Measurements from ENCODE around the gene MAML2.

Gene MAML2

DNA sequence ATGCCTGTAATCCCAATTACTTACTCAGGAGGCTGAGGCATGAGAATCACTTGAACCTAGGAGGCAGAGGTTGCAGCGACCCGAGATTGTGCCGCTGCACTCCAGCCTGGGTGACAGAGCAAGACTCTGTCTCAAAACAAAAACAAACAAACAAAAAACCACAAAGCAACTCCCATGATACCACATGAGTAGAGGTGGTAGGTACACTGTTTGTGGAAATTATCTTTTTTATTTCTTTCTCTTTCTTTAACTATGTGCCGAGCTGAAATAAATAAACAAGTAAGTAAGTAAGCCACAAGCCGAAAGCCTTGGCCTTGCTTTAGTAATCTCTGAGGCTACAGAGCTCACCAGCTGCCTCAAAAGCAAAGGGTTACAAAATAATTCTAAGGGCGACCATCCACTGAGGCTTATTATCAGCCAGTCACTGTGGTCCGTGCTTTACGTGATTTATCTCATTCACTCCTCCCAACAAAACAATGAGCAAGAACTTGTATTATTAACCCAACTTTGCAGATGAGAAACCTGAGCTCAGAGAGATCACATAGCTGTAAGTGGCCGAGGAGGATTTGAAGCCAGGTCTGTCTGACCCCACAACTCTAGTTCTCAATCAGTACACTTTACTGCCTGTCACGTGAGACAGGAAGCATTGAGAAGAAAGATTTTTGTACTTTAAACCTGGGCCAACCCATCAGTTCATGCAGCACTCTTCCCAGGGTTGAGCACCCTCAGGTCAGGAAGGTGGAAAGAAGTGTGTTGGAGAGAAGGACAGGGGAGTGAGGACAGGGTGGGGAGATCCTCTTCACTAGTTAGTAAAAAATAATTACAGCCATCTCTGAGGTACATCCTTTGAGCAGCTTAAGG lies 349.3 kb downstream of the MAML2 start:
- no peak for DNase-seq

DNA sequence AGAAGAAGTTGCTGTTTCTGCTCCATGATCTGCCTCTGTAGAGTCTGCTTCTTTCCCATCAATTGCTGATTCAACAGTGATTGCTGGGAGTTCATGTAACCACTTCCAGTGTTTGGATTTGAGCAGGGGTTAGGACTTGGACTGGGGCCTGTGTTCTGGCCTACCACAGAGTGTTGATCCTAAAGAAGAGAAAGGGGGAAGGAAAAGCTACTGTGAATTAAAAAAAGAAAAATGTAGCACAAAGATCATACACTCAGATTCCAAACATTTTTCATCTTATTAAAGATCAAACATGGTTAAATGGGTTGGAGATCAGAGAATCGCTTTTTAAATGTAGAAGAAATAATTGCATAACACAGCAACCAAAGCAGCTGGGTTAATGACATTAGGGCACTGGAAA lies 351.4 kb downstream of the MAML2 start:
- no peak for DNase-seq

- no peak for DNase-seq
Observed at GRCh38 chr11:95991101-95991500, 351.9 kb downstream of the MAML2 start.

GRCh38 chr11:95989780-95990179 lies 353.2 kb downstream of the MAML2 start:
- no peak for DNase-seq

DNA sequence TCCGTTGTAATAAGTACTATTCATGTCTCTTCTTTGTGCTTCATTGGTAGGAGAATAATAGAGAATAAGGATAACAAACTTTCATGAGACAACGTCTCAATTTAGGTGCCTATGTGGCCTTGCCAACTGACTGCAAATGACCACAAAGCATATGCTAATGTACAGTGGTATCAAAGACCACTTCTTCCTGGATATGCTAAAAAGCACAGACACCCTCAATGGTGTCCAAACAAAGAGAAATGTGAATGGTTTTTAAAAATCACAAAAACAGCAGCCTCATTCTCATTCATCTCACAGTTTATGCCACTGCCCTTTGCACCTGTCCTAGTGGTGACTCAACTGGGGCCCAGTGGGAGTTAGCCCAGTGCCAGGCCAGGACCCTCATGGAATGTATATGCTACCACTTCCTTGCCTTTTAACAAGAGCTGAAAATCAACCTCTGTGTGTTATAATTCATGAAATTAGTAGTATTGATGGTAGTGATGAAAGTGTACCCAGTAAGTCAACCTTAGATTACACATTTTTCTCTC lies 353.9 kb downstream of the MAML2 start:
- DNase-seq, result no peak

DNA sequence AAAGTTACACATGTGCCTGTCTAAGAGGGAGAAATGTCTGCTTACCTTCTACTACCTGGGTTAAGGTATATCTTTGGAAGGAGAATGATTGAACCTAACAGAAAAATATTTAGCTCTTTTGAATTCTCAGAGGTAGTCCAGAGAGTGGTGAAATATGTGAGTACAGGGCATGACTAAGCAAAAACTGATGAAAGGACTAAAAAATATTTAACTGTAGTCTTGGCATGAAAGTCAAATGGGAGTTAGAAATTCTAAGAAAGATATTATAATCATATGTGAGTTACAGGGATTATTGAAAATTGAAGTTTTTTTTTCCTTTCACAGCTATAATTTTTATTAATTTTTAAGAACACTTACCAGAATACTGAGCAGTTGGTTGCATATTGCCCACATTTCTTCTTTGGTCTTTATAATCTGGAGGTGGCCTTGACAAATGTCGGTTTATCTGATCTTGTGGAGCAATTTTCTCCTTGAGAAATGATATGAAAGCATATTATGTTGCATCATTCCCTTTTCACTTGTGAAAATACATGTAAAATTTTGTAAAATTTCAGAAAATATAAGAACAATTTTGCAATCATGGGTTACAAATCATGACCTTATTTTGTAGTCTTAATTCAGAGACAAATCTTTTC lies 357.7 kb downstream of the MAML2 start:
- DNase-seq, result no peak

- no peak for DNase-seq
Observed at GRCh38 chr11:95984072-95984471, 358.9 kb downstream of the MAML2 start.

DNA sequence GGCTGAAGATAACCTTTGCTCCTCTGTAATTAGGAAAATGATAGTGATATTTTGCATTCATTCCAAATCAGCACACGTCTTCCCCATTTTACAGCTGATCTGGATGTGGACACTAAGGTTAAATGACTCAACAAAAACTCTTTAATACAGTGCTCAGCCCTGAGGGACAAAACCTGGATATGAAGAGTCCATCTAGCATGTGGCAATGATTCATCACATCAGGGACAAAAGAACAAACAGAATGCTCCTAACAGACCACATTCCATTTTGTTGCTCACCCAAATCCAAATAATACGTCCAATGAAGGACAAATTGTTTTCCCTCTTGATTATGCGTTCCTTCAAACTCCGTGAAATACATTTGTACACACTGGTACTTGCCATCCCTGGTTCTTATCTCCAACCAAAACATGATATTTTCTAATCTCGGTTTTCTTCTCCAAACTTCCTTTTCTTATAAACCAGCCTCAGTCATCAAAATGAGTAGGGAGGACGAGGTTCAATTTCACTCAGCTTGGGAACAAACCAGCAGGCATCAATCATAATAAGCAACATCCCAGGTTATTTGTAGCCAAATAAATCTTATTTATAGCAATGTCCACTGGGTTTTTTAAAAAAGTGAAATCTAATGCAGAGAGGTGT lies 365.3 kb downstream of the MAML2 start:
- DNase-seq, result no peak

DNA sequence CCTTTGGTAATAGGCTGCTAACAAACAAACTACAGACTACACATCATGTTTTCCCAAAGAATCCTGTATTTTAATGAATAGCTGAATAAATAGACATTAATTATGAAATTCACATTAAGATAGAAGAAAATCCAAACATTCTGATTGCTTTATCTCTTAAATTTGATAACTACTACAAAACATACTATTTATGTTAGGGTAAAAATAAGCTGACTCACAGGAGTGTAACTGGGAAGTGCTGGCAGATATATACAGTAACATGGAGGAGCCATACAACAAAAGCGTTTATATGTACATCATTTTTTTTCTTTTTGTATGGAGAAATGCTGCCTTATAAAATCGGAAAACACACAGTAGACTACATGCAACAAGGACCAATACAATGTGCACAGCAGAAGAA lies 366.4 kb downstream of the MAML2 start:
- no peak for DNase-seq

DNA sequence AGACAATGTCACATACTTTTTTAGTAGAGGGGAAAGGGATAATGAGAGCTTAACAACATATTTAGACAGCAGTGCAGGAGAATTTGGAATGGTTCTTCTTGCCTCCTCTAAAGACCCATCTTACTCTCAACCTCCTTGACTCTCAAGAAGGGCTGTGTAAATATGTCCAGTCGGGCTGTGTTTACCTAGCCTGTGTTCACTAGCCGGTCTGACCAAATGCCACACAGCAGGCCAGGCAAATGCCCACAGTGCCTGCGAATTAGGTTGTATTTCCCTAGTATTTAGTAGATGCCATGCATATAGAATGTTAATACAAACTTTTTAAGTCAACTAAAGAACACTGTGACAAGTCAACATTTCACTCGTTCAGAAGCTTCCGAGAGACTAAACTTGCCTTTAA lies 367.7 kb downstream of the MAML2 start:
- DNase-seq, result no peak

- DNase-seq, result no peak
Observed at GRCh38 chr11:95972060-95972459, 370.9 kb downstream of the MAML2 start.

GRCh38 chr11:95968585-95968984 lies 374.4 kb downstream of the MAML2 start:
- no peak for DNase-seq

DNA sequence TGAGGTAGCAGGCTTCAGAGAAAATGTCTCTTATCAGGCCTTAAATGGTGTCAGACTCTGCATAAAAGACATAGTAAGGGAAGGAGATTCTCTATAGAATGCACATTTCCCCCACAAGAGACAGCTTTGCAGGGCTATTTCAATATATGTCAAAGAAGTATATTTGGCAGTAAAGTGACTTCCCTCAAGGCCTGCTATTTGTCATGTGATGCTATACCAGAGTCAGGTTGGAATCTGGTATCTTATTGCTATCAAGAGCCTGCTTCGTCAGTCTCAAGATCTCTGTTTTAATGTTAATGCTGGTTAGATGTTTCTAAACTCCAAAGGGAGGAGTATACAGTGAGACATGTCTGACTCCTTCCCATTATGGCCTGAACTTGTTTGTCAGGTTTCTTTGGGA lies 378.7 kb downstream of the MAML2 start:
- no peak for DNase-seq

DNA sequence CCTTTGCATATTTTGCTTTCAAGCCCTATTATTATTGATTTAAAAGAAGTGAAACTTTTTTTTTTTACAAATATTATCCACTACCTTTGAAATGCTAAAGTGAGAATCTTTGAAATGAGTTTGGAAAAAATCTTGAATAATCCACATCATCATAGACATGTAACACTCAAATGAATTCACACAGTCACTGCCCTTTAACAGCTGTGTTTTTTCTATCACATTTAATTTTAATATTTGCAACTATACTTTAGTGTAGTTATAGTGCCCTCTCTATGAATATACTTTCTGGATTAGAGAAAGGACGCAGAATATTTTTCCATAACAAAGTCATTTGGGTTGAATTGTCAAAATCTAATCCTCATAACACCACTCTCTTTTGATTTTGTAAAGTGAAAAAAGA lies 381.2 kb downstream of the MAML2 start:
- no peak for DNase-seq

DNA sequence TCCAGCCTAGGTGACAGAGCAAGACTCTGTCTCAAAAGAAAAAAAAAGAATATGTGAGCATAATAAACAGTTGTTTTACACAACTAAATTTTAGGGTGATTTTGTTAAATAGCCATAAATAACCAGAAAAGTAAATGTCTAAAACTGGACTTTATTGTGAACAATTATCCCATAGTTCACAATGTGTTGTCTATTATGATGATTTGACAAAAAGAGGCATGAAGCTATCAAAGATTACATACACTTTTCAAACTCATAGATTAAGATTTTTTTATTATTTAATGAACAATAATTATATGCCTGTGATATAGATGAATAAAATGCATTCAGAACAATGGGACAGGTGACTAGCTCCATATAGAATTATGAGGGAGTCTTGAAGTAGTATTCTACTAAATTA lies 392.1 kb downstream of the MAML2 start:
- no peak for DNase-seq

- DNase-seq, result no peak
Observed at GRCh38 chr11:95948637-95949036, 394.4 kb downstream of the MAML2 start.

DNA sequence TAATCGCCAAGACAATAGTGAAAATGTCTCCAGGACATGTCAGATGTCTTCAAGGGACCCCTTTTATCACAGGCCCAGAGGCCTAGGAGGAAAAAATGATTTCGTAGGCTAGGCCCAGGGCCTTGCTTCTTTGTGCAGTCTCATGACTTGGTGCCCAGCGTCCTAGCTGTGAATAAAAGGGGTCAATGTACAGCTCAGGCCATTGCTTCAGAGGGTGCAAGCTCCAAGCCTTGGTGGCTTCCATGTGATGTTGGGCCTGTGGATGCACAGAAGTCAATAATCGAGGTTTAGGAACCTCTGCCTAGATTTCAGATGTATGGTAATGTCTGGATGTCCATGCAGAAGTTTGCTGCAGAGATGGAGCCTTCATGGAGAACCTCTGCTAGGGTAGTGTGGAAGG lies 398.4 kb downstream of the MAML2 start:
- no peak for DNase-seq

- no peak for DNase-seq
Observed at GRCh38 chr11:95943546-95943945, 399.4 kb downstream of the MAML2 start.

- no peak for DNase-seq
Observed at GRCh38 chr11:95939091-95939490, 403.9 kb downstream of the MAML2 start.

DNA sequence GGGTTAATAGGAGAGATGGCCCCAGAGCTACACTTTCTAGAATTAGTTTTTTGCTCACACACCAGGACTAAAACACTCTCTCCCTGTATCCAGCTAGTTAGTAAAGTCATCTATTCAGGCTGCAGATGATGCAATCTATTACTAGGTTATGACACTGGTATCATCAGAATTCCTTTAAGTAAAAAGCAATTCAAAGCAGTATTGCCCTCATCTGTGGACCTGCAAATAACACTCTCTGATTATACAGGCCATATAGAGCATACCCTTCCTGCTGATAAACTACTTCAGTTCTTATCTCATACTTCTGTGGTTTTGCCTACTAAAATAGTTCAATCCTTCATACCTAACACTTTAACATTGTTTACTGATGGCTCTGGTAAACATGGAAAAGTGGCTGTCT lies 405.6 kb downstream of the MAML2 start:
- DNase-seq, result no peak

DNA sequence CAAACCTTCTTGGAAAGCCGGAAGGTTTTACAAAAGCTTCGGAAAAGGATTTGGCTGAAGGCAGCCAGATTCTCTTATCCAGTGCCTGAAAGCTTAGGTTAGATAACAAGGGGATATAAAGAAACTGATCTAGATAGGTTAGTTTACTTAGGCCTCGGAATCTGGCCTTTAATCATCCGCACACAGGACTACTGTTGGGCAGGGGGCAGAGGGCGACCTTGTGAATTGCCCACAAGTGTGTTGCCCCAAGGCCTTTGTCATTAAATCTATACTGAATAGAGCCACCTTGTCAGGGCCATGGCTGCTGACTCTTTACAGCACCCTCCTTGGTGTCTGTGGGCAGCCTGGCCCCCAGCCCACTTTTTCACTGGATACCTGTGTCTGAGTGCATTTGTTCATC lies 409.4 kb downstream of the MAML2 start:
- DNase-seq, result no peak

- DNase-seq, result no peak
Observed at GRCh38 chr11:95931916-95932315, 411.1 kb downstream of the MAML2 start.

DNA sequence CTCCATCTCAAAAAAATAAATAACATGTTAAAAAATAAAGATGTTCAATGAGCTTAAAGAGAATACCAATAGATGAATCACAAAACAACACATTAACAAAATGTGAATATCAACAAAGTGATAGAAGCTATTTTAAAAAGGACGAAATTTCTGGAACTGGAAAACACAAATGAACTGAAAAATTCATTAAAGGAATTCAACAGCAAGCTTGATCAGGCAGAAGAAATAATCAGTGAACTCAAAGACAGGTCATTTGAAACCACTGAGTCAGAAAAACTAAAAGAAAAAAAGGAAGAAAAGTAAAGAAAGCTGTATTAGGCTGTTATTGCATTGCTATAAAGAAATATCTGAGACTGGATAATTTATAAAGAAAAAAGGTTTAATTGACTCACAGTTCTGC lies 412.0 kb downstream of the MAML2 start:
- DNase-seq, result no peak

DNA sequence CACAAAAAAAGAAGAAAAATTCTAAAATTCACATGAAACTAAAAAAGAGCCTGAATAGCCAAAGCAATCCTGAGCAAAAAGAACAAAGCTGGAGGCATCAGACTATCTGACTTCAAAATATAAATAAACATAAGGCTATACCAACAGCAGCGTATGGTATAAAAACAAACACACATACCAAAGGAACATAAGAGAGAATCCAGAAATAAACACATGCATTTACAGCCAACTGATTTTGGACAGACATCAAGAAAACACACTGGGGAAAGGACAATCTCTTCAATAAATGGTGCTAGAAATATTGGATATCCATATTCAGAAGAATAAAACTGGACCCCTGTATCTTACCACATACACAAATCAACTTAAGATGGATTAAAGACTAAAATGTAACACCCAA lies 416.3 kb downstream of the MAML2 start:
- DNase-seq, result no peak

Measured in activated naive CD4-positive, alpha-beta T cell treated with anti-CD3 and anti-CD28 coated beads, Interleukin-2, amount 50 U/mL, for 16 hours (primary cell).